HEK293 (cell line): ENCODE data around the gene TMEM132A.

Experiments used
- CTCF ChIP-seq: fragments of 450-650 bp; formaldehyde crosslinking; IDR thresholded peaks from 2 replicates; pipeline ENCODE4 v1.5.1; 2016; ENCODE audit warnings: missing biosample characterization, missing genetic modification characterization
- GLI2 ChIP-seq: fragments of 450-650 bp; formaldehyde crosslinking; IDR thresholded peaks from 2 replicates; pipeline ENCODE4; 2017; ENCODE audit warnings: missing biosample characterization, missing genetic modification characterization, low read depth, borderline replicate concordance
- HOXC10 ChIP-seq: sonication (generic); formaldehyde crosslinking; IDR thresholded peaks from 2 replicates; pipeline ENCODE4 v1.8.1; 2023; ENCODE audit warnings: mild to moderate bottlenecking, missing genetic modification reagents
- IKZF3 ChIP-seq: fragments of 450-650 bp; IDR thresholded peaks from 2 replicates; pipeline ENCODE4 v1.5.0; 2018; ENCODE audit warnings: missing biosample characterization, mild to moderate bottlenecking, missing genetic modification characterization, moderate library complexity
- KLF7 ChIP-seq: fragments of 450-650 bp; formaldehyde crosslinking; IDR thresholded peaks from 2 replicates; pipeline ENCODE4 v1.5.1; 2016; ENCODE audit warnings: missing biosample characterization, missing genetic modification characterization, borderline replicate concordance
- PRDM10 ChIP-seq: fragments of 450-650 bp; formaldehyde crosslinking; IDR thresholded peaks from 2 replicates; pipeline ENCODE4 v1.5.1; 2016; ENCODE audit warnings: missing biosample characterization, missing genetic modification characterization
- SP3 ChIP-seq: fragments of 450-650 bp; formaldehyde crosslinking; IDR thresholded peaks from 2 replicates; pipeline ENCODE4 v1.5.1; 2016; ENCODE audit warnings: missing biosample characterization, missing genetic modification characterization
- ZBTB20 ChIP-seq: fragments of 450-650 bp; formaldehyde crosslinking; IDR thresholded peaks from 2 replicates; pipeline ENCODE4 v1.5.1; 2016; ENCODE audit warnings: missing biosample characterization, missing genetic modification characterization
- ZBTB48 ChIP-seq: fragments of 450-650 bp; formaldehyde crosslinking; IDR thresholded peaks from 2 replicates; pipeline ENCODE4 v1.5.1; 2016; ENCODE audit warnings: missing biosample characterization, missing genetic modification characterization
- ZBTB8A ChIP-seq: fragments of 450-650 bp; formaldehyde crosslinking; IDR thresholded peaks from 2 replicates; pipeline ENCODE4 v1.5.1; 2016; ENCODE audit warnings: missing biosample characterization, missing genetic modification characterization
- ZFP37 ChIP-seq: fragments of 450-650 bp; formaldehyde crosslinking; IDR thresholded peaks from 2 replicates; pipeline ENCODE4 v1.5.1; 2016; ENCODE audit warnings: missing biosample characterization, missing genetic modification characterization
- ZFP41 ChIP-seq: fragments of 450-650 bp; formaldehyde crosslinking; IDR thresholded peaks from 2 replicates; pipeline ENCODE4 v1.5.1; 2016; ENCODE audit warnings: missing biosample characterization, missing genetic modification characterization, borderline replicate concordance
- ZFP69B ChIP-seq: fragments of 450-650 bp; formaldehyde crosslinking; IDR thresholded peaks from 2 replicates; pipeline ENCODE4 v1.5.1; 2016; ENCODE audit warnings: missing biosample characterization, missing genetic modification characterization
- ZIC2 ChIP-seq: fragments of 450-650 bp; formaldehyde crosslinking; IDR thresholded peaks from 2 replicates; pipeline ENCODE4 v1.5.1; 2016; ENCODE audit warnings: missing biosample characterization, missing genetic modification characterization
- ZNF157 ChIP-seq: fragments of 450-650 bp; formaldehyde crosslinking; IDR thresholded peaks from 2 replicates; pipeline ENCODE4 v1.5.1; 2016; ENCODE audit warnings: missing biosample characterization, missing genetic modification characterization
- ZNF175 ChIP-seq: fragments of 450-650 bp; formaldehyde crosslinking; IDR thresholded peaks from 2 replicates; pipeline ENCODE4 v1.5.1; 2016; ENCODE audit warnings: missing biosample characterization, missing genetic modification characterization
- ZNF23 ChIP-seq: fragments of 450-650 bp; formaldehyde crosslinking; IDR thresholded peaks from 2 replicates; pipeline ENCODE4 v1.5.1; 2016; ENCODE audit warnings: missing biosample characterization, missing genetic modification characterization, borderline replicate concordance
- ZNF248 ChIP-seq: fragments of 450-650 bp; formaldehyde crosslinking; IDR thresholded peaks from 2 replicates; pipeline ENCODE4 v1.5.1; 2017; ENCODE audit warnings: missing biosample characterization, missing genetic modification characterization
- ZNF335 ChIP-seq: fragments of 450-650 bp; formaldehyde crosslinking; conservative IDR thresholded peaks from 2 replicates; pipeline ENCODE4 v1.5.1; 2016; ENCODE audit warnings: missing biosample characterization, missing genetic modification characterization
- ZNF354C ChIP-seq: fragments of 450-650 bp; formaldehyde crosslinking; IDR thresholded peaks from 2 replicates; pipeline ENCODE4 v1.5.1; 2016; ENCODE audit warnings: missing biosample characterization, missing genetic modification characterization, low read depth, borderline replicate concordance
- ZNF404 ChIP-seq: fragments of 450-650 bp; formaldehyde crosslinking; IDR thresholded peaks from 2 replicates; pipeline ENCODE4 v1.5.1; 2017; ENCODE audit warnings: missing biosample characterization, missing genetic modification characterization
- ZNF426 ChIP-seq: fragments of 450-650 bp; formaldehyde crosslinking; IDR thresholded peaks from 2 replicates; pipeline ENCODE4 v1.5.1; 2017; ENCODE audit warnings: missing biosample characterization, missing genetic modification characterization, mild to moderate bottlenecking, inconsistent platforms, moderate library complexity
- ZNF514 ChIP-seq: fragments of 450-650 bp; formaldehyde crosslinking; IDR thresholded peaks from 2 replicates; pipeline ENCODE4 v1.5.1; 2016; ENCODE audit warnings: missing biosample characterization, missing genetic modification characterization
- ZNF530 ChIP-seq: fragments of 450-650 bp; formaldehyde crosslinking; IDR thresholded peaks from 2 replicates; pipeline ENCODE4 v1.5.1; 2016; ENCODE audit warnings: low read depth, missing biosample characterization, missing genetic modification characterization
- ZNF544 ChIP-seq: fragments of 450-650 bp; formaldehyde crosslinking; IDR thresholded peaks from 2 replicates; pipeline ENCODE4 v1.5.0; 2017; ENCODE audit warnings: missing biosample characterization, missing genetic modification characterization
- ZNF549 ChIP-seq: fragments of 450-650 bp; IDR thresholded peaks from 2 replicates; pipeline ENCODE4 v1.5.1; 2018; ENCODE audit warnings: missing biosample characterization, missing genetic modification characterization, mild to moderate bottlenecking, inconsistent platforms, moderate library complexity
- ZNF555 ChIP-seq: fragments of 450-650 bp; formaldehyde crosslinking; conservative IDR thresholded peaks from 2 replicates; pipeline ENCODE4 v1.5.1; 2017; ENCODE audit warnings: missing biosample characterization, mild to moderate bottlenecking, missing genetic modification characterization, inconsistent platforms
- ZNF600 ChIP-seq: fragments of 450-650 bp; formaldehyde crosslinking; IDR thresholded peaks from 2 replicates; pipeline ENCODE4 v1.5.1; 2016; ENCODE audit warnings: missing biosample characterization, missing genetic modification characterization
- ZNF621 ChIP-seq: fragments of 450-650 bp; formaldehyde crosslinking; IDR thresholded peaks from 2 replicates; pipeline ENCODE4 v1.5.1; 2017; ENCODE audit warnings: missing biosample characterization, missing genetic modification characterization
- ZNF664 ChIP-seq: fragments of 450-650 bp; formaldehyde crosslinking; IDR thresholded peaks from 2 replicates; pipeline ENCODE4 v1.5.1; 2016; ENCODE audit warnings: missing biosample characterization, missing genetic modification characterization
- ZNF701 ChIP-seq: fragments of 450-650 bp; formaldehyde crosslinking; IDR thresholded peaks from 2 replicates; pipeline ENCODE4 v1.5.1; 2016; ENCODE audit warnings: missing biosample characterization, missing genetic modification characterization
- ZNF768 ChIP-seq: fragments of 450-650 bp; formaldehyde crosslinking; IDR thresholded peaks from 2 replicates; pipeline ENCODE4 v1.5.1; 2018; ENCODE audit warnings: missing biosample characterization, mild to moderate bottlenecking, missing genetic modification characterization
- ZNF777 ChIP-seq: fragments of 450-650 bp; formaldehyde crosslinking; IDR thresholded peaks from 2 replicates; pipeline ENCODE4 v1.5.1; 2017; ENCODE audit warnings: missing biosample characterization, missing genetic modification characterization, borderline replicate concordance
- ZSCAN23 ChIP-seq: fragments of 450-650 bp; formaldehyde crosslinking; IDR thresholded peaks from 2 replicates; pipeline ENCODE4 v1.5.1; 2016; ENCODE audit warnings: missing biosample characterization, missing genetic modification characterization

The TMEM132A gene

GRCh38 chr11:60906132-60906972 is 17.9 kb upstream of the TMEM132A start, which contains the start of gene PRPF19 (continued):
- no peak for TF ChIP-seq HOXC10 (CRISPR knock-in tag)
- peak; percentile 43; the same call in 1 of the 2 replicates for TF ChIP-seq ZIC2 (tag by site-specific recombination)
- no peak for TF ChIP-seq ZNF621
- peak; percentile 89 for TF ChIP-seq ZBTB20 (tag by site-specific recombination)
- no peak for TF ChIP-seq ZNF549 (tag by site-specific recombination)
- no peak for TF ChIP-seq ZNF157
- TF ChIP-seq ZNF555 (tag by site-specific recombination): no peak
- no peak for TF ChIP-seq ZFP37
- no peak for TF ChIP-seq ZNF175
- TF ChIP-seq ZFP41 (tag by site-specific recombination): no peak
- TF ChIP-seq PRDM10 (tag by site-specific recombination): peak; percentile 46
- no peak for TF ChIP-seq ZNF544 (tag by site-specific recombination)
- no peak for TF ChIP-seq IKZF3 (tag by site-specific recombination)
- TF ChIP-seq GLI2 (tag by site-specific recombination): no peak
- no peak for TF ChIP-seq KLF7
- no peak for TF ChIP-seq ZNF248 (tag by site-specific recombination)
- peak; percentile 33; the same call in 1 of the 2 replicates for TF ChIP-seq ZFP69B (tag by site-specific recombination)
- no peak for TF ChIP-seq ZNF777 (tag by site-specific recombination)
- no peak for TF ChIP-seq ZNF404 (tag by site-specific recombination)
- TF ChIP-seq ZNF23 (tag by site-specific recombination): no peak
- no peak for TF ChIP-seq ZBTB8A (tag by site-specific recombination)
- peak; percentile 26; the same call in 1 of the 2 replicates for TF ChIP-seq SP3 (tag by site-specific recombination)
- TF ChIP-seq ZNF514: no peak
- 0 out of 2 replicates have a peak, but pooled peaks have one; percentile 18 for TF ChIP-seq CTCF (tag by site-specific recombination)
- 0 out of 2 replicates have a peak, but pooled peaks have one; percentile 15 for TF ChIP-seq ZNF600 (tag by site-specific recombination)
- no peak for TF ChIP-seq ZNF530 (tag by site-specific recombination)
- no peak for TF ChIP-seq ZSCAN23 (tag by site-specific recombination)
- no peak for TF ChIP-seq ZNF664 (tag by site-specific recombination)
- TF ChIP-seq ZNF426: no peak
- no peak for TF ChIP-seq ZNF354C
- 0 out of 2 replicates have a peak, but pooled peaks have one; percentile 14 for TF ChIP-seq ZBTB48 (tag by site-specific recombination)
- no peak for TF ChIP-seq ZNF768 (tag by site-specific recombination)
- TF ChIP-seq ZNF701 (tag by site-specific recombination): no peak
- peak; percentile 74 for TF ChIP-seq ZNF335
